HG03175 (cell line): ENCODE results near the gene PPP1R13B.

Experiments used
- ATAC-seq: cut with Tn5 transposase; IDR thresholded peaks from one replicate; pipeline ENCODE4 v1.9.1; 2021; ENCODE audit warnings: mild to moderate bottlenecking, moderate library complexity; ENCODE audit not compliant: unreplicated experiment

The PPP1R13B gene

DNA sequence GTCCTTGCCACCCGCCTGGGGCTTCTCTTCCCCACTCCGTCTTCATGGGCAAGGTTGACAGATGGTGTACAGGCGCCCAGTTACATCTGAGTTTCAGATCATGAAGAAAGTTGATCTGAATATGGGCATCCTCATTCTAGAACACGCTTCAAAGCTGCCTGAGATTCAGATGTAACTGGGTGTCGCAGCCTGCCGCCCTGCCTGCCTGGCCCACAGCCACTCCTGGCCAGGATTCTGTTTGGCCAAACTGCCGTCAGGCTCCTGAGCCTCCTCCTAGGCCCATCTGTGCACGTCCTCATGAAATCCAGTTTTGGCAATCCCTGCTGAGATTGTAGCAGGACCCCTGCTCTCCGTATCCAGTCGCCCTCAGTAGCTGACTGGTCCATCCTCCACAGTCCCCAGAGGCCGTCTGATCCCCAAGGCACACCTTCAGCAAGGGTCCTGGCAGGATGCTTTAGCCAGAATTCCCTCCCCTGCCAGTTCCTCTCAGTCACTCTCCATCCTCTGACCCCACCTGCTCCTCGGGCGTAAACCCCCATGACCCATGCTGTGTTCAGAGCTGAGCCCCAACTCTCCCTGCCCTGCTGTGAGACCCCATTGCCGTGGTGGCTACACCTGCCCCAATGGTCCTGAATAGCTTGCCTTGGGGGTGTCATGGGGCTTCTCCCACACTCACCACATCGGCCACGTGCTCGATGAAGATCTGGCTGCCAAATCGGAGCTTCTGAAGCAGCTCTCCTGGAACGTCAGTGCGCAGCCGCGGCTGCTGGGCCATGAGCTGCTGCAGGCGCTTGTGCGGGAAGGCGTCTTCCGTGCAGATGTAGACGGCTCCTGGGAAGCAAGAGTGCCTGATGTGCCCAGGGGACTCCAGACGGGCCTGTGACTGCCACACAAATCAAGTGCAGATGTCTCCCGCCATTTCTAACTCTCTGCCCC, 144.6 kb downstream of the PPP1R13B start:
- no peak for ATAC-seq

DNA sequence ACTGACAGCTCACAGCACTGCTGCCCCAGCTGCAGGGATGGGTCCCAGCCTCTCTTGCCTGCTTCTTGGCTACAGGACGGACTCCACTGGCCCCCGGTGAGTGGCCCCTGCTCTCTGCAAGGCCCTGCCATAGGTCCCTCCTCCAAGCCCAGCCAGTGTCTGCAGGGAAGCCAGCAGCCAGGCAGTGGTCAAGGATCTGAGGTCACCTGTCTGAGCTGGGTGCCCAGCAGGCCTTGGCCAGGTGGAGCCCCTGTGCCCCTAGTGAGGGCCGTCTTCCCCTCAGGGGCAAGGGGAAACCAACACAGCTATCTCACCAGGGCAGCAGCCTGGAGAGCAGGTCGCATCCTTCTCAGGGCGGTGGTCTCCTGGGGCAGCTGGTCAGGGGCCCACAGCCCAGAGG, 145.3 kb downstream of the PPP1R13B start:
- ATAC-seq = no peak

DNA sequence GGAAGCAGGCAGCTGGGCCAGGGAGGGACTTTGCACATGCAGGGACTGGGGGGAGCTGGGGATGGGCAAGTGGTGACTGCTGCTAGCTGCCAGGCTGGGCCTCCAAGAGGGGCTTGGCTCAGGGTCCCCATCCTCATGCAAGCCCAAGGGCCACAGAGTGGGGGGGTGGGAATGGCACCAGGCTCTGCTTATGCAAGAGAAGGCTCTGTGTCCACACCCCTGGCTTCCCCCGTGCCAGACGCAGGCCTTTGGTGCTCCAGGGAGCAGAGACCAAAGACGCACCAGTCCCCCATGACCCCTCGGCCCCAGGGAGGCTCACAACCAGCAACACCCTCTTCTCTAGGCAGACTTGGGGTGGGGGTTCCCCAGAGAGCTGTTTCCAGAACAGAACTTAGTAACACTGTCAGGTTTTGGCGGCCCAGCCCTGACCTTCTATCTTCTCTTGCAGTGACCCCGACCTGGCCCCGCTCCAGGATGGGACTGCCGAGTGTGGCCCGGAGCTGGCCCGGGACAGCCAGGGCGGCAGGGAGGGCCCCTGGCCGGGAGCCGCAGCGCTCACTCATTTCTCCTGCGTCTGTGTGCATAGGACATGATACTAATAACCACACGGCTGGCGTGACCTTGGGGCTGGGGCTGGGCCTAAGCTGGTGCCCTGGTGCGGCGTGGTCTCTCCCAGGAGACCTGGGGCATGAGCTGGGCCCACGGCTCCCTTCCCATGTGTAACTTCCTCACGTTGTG, 146.5 kb downstream of the PPP1R13B start:
- ATAC-seq = no peak

DNA sequence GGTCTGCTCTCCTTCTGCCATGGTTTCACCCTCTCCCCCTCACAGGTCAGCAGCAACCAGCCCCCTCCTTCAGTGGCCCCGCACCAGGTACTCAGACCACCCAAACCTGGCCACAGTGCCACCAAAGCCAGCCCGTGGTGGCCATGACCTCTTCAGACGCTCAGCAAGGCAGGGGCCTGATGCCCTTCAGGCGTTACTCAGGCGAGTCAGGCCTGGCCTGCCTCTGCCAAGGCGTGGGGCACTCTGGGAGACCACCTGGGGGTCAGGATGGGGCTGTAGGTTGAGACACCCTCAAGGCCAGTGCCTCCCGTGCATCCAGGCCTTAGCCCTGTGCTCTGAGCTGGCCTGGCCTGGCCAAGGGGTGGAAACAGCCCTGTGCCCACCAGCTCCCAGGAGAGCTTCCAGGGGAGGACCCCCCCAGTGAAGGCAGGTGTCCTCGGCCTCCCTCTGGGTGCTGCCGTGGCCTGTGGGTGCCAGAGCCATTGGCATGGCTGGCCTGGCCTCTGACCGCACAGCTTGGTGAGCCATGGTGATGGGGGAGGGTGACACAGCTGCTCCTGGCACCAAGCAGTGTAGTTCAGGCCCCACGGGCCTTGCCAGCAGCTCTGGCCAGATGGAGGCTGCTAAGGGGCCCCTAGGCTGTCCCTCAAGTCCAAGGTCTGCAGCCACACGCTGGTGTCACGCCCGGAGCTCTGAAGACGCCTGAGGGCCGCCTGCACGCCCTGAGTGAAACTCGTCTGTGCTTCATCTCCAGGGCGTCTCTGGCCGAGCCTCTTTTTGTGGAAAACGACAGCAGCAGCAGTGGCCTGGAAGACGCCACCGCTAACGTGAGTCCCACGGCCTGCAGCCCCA, 147.2 kb downstream of the PPP1R13B start:
- ATAC-seq = no peak

DNA sequence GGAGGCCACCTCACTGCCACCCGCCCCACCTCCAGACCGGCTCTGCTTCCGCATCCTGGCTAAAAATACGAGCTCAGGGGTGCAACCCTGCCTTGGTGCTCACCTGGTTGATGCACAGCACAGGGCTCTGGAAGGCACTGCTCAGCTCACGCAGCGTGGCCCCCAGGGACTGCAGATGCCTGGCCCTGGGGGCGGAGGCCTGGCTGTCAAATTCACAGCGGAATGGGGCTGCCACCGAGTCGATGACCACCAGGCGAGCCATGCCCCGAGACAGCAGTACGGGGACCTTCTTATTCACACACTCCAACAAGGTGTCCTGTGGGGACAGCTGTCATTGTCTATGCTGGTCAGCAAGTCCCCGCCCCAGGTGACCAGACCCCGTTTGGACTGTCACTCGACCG, 148.1 kb downstream of the PPP1R13B start:
- ATAC-seq = no peak

DNA sequence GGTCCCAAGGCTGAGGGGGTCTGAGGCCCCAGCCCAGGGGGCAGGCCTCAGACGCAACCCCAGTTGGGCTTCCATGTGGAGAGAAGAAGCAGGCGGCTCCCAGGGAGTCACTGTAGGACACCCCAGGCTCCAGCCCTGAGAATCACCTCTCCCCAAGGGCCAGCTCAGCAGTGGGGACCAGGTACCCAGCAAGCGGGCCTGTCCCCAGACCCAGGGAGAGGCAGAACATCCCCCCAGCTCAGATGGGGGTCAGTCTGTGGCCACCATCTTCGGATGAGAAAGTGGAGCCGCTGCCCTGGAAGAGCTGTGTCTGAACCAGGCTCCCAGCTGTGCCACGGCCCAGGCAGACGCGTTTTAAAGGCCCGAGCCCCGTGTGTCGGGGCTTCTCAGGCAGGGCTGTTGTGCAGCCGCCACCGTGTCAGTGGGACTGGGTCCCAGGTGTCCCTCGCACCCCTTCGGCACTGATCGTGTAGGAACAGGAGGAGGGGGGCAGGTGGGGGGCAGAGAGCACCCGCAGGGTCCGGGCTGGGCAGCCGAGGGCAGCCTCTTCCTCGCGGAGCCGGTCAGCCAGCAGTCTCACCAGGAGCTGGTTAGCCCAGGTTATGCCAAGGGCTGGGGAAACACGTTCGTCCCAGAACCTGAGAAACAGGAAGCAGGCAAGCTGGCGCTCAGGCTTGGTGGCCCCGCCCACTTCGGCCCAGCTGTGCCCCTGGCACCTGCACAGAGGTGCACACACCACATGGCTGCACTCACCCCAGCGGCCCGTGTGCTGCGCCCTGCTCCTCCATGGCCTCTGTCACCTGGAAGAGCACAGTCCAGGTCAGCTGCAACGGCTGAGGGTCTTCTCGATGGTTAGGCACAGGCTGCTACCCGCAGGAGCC, 148.8 kb downstream of the PPP1R13B start:
- ATAC-seq = no peak

DNA sequence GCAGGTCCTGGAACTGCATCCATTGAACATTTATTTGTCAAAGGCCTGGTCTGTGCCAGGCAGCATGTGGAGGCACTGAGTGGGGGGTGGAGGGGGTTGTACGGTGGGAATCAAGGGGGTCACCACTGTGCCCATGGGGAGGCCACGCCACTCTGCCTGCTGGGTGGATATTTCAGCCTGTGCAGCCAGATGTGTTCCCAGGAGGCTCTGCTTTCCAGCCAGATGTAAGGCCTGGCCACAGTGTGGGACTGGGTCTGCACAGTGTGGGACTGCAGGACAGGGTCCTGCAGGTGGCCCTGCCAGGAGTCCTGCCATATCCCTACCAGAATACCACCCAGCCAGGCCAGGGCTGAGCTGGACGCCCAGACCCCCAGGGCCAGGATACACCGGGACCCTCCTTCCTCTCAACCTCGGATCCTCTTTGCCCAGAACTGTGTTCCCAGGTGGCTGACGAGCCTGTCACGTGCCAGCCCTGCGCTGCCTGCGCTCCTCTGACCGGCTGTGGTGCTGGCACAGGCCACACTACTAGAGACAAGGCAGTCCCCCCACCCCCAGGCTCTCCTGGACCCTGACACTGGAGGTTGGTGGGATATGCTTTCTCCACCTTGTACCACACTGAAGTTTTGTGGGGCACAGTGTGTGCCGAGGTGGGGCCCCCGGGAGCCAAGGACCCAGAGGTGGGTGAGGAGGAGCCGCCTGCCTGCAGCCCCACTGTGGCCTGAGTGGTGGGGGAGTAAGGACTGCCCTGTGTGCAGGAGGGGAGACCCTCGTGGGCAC, 149.6 kb downstream of the PPP1R13B start:
- no peak for ATAC-seq

DNA sequence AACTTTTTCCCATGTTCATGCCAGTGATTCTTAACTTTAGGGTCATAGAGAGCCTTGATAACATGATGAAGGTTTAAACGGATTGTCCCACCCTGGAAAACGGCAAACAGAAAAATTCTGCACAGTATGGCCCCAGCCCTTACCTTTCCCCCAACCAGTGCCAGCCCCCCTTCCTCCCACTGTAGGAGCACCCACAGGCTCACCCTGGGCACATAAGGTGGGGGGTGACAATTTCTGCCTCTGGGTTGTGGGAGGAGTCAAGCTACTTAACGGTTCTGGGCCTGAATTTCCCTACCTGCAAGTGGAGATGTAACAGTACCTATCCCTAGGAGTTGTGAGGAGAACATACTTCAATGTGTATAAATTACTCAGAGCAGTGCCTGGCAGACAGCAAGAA, 150.2 kb downstream of the PPP1R13B start:
- no peak for ATAC-seq

DNA sequence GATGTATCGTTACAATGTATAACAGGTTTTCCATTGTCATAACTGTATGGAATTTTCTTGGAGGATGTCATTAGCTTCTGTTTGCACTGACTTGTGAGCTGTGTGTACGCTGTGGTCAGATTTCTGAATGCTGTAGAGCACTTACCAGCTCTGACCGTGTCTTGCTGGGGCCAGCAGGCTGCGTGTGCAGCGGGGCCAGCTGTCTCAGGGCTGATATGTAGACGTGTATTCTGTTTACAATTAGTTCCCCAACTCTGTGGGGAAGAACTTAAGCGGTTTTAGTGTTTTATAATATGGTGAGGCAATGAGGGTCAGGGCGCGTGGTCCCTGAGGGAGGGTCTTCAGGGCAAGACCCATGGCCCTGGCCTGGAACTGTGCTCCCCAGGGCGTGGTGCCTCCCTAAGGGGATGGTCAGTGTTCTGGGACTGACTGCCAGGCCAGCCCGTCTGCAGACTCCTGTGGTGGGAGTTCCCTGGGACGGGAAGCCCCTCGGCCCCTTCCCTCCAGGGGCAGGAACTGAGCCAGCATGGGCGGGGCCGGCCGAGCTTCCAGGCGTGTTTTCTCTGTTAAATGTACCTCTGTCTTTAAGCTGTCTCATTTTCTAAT, 150.8 kb downstream of the PPP1R13B start:
- no peak for ATAC-seq

DNA sequence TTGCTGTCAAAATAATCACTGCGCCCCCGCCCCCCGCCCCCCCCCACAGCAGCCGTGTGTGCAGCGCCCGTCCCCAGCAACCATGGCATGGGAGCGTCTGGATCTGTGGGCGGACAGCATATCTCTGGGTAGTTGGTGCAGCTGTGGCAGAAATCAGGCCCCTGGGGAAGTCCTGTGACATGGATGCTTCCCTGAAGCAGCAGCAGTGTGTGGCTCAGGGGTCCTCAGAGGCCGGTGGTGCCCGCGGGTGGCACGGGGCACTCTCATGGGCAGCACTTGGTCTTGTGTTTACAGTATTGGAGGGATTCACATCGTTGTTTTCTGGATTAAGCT, 151.3 kb downstream of the PPP1R13B start:
- no peak for ATAC-seq

DNA sequence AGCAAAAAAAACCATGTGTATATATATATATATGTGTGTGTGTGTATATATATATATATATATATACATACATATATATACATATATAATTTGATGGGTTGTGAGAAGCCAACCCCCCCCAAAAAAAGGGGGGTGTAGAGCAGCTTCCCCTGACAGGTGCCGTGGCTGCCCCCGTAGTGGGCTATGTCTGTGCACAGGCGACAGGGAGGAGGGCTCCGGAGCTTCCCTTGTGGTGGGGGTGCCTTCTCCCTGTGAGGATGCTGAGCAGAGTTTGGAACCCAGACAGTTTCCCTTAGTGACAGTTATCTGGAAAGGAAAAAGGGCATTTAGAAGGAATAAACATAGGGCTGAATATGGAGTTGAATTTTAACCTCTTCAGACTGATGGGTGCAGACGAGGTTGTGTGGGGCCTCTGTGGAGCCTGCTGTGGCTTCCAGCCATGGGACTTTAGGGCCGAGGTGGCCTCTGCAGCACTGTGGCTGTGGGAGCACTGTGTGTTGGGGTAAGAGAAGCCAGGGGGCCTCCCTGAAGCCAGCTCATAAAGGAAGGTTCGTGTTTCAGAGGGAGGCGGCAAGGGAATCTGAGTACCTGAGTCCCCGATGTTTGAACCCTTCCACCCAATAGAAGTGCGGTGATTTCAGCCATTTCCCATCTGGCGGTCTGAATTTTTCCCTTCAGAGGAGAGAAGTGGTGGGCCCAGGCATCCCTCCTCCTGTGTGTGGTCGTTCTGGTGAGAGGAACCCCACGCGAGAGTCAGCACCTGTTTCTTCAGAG, 151.9 kb downstream of the PPP1R13B start:
- ATAC-seq = no peak

DNA sequence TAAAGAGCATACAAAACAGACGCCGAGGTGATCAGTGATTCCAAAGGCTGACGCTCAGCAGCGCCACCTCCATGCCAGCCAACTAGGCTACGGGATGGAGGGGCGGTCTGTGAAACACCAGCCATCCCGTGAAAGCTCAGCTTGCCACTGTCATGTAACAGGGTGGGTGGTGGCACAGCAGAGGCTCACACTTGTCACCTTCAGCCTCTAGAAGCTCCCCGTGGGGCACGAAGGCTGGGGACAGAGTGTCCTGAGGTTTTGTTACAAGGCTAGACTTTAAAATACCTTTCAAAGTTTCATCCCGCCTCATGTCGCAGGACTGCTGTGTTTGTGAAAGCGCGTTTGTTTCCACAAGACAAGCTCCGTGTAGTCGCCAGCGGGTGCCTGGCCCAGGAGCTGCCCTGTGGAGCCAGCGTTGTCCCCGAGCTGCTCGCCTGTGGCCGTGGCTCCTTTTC, 152.8 kb downstream of the PPP1R13B start:
- no peak for ATAC-seq

DNA sequence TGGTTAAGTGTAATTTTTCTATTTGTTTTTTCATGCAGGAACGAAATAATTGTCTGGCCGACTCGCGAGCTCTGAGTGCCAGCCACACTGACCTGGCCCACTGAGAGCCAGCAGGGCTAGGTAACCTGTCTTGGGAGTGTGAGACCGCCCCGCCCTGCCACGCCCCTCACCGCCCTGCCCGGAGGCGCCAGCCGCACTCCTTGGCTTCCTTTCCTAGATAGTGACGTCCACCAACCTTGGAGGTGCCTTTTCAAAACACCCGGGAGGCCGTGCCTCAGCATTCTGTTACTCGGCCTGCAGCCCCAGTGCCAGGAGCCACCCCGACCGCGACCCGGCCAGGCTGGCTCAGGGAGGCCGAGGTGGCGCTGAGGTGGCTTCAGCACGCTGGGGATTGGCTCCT, 153.9 kb downstream of the PPP1R13B start:
- ATAC-seq = no peak

DNA sequence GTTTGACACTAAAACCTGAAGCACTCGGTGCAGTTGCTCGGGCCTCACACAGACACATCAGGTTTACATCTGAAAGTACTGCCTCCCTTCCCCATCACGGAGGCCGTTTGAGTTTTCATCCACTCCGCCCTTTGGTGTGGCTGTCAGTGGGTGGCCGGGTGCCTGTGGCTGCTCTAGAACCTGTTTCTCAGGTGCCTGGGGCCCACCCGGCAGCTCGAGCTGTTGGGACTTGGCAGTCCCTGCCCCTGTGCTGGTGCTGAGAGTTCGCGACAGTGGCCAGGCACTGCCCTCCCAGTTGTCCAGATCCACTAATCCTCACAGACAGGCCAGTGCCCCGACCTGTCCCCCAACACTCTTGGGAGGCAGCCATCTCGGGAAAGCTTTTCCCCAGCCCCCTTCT, 154.5 kb downstream of the PPP1R13B start:
- ATAC-seq = no peak

DNA sequence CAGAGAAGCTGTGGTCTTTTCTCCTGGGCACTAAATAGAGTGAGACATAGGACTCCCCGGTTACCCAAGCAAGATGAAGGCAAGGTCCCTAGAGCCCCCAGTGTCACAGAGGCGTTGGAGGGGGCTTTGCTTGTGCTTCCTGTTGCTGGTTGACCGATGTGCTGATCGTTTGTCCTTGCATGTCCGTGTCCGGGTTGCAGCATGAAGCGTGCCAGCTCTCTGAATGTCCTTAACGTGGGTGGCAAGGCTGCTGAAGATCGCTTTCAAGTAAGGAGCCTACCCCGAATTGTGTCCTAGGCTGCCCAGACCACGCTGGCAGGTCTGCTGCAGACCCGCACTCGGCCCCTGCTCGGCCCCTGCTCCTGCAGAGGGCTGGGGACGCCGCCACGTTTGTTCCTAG, 155.2 kb downstream of the PPP1R13B start:
- no peak for ATAC-seq

DNA sequence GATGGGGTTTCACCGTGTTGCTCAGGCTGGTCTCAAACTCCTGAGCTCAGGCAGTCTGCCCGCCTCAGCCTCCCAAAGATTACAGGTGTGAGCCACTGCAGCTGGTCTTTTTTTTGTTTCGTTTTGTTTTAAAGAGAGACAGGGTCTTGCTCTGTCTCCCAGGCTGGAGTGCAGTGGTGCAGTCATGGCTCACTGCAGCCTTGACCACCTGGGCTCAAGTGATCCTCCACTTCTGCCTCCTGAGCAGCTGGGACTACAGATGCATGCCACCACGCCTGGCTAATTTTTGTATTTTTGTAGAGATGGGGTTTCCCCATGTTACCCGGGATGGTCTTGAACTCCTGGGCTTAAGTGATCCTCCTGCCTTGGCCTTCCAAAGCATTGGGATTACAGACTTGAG, 155.7 kb downstream of the PPP1R13B start:
- ATAC-seq = peak; percentile 41

DNA sequence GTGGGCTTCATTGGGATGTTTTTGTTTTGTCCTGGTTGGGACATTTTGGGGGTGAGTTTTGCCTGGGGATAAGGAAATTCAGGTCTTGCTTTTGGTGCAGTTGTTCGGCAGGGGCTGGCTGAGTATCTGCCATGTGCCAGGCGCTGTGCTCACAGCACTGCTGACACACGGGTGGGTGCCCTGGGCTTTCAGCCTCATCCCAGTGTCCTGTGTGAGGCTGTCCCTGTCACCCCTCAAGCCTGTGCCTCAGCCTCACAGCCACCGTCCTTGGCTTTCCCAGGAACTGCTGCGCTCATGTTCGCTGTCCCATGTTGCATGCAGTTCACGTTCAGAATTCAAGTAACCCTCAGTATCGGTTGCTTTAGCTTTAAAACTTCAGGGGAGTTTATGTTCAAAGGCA, 157.0 kb downstream of the PPP1R13B start:
- no peak for ATAC-seq
